GM21390 (cell line): ENCODE measurements around the gene GNAS-AS1.

Source experiments
- ATAC-seq: cut with Tn5 transposase; IDR thresholded peaks from one replicate; pipeline ENCODE4 v1.9.1; 2021; ENCODE audit not compliant: unreplicated experiment

Gene GNAS-AS1

GRCh38 chr20:58886546-58886945 is 35.8 kb upstream of the GNAS-AS1 start:
- no peak for ATAC-seq

- no peak for ATAC-seq
Observed at GRCh38 chr20:58884966-58885365, 34.3 kb upstream of the GNAS-AS1 start.

GRCh38 chr20:58883241-58883691 is 32.6 kb upstream of the GNAS-AS1 start:
- no peak for ATAC-seq

GRCh38 chr20:58882704-58883089 is 32.0 kb upstream of the GNAS-AS1 start:
- ATAC-seq, result no peak

- no peak for ATAC-seq
Observed at GRCh38 chr20:58880994-58881752, 30.5 kb upstream of the GNAS-AS1 start.

GRCh38 chr20:58880441-58880840 is 29.7 kb upstream of the GNAS-AS1 start:
- no peak for ATAC-seq

GRCh38 chr20:58878399-58878798 is 27.7 kb upstream of the GNAS-AS1 start:
- ATAC-seq, result no peak

- no peak for ATAC-seq
Observed at GRCh38 chr20:58877976-58878360, 27.3 kb upstream of the GNAS-AS1 start.

- ATAC-seq, result no peak
Observed at GRCh38 chr20:58877050-58877975, 26.6 kb upstream of the GNAS-AS1 start.

GRCh38 chr20:58876437-58876836 is 25.7 kb upstream of the GNAS-AS1 start:
- ATAC-seq, result no peak

- no peak for ATAC-seq
Observed at GRCh38 chr20:58875541-58876134, 24.9 kb upstream of the GNAS-AS1 start.

- no peak for ATAC-seq
Observed at GRCh38 chr20:58875111-58875510, 24.4 kb upstream of the GNAS-AS1 start.

GRCh38 chr20:58874469-58874868 is 23.8 kb upstream of the GNAS-AS1 start:
- ATAC-seq, result no peak

GRCh38 chr20:58871533-58872102 is 20.9 kb upstream of the GNAS-AS1 start:
- no peak for ATAC-seq

GRCh38 chr20:58870293-58871014 is 19.8 kb upstream of the GNAS-AS1 start:
- ATAC-seq, result no peak

- no peak for ATAC-seq
Observed at GRCh38 chr20:58869662-58870227, 19.0 kb upstream of the GNAS-AS1 start.

GRCh38 chr20:58868795-58869194 is 18.1 kb upstream of the GNAS-AS1 start:
- no peak for ATAC-seq

GRCh38 chr20:58867211-58867610 is 16.5 kb upstream of the GNAS-AS1 start:
- ATAC-seq, result no peak

GRCh38 chr20:58865843-58866242 is 15.1 kb upstream of the GNAS-AS1 start:
- no peak for ATAC-seq

GRCh38 chr20:58864346-58864745 is 13.6 kb upstream of the GNAS-AS1 start:
- ATAC-seq, result no peak
